Measurements from ENCODE around the gene TPRA1.

TPRA1 gene

GRCh38 chr3:127585163-127585812 lies 5.2 kb downstream of the TPRA1 start:
- DNase-seq (ENCODE audit: insufficient read length, low spot score) (no peak), FAIRE-seq (peak; percentile 20)

GRCh38 chr3:127584734-127585133 lies 5.8 kb downstream of the TPRA1 start:
- no peak for DNase-seq (ENCODE audit: insufficient read length, low spot score)
- no peak for FAIRE-seq
- TF ChIP-seq POLR2AphosphoS5 (IDR thresholded peaks at IDR 0.05; ENCODE audit: low read depth, low read length) = no peak

More at GRCh38 chr3:127585163-127585812, 5.2 kb downstream of the TPRA1 start:
- TF ChIP-seq POLR2A (IDR thresholded peaks at IDR 0.05; ENCODE audit: low read depth, low read length) = no peak

GRCh38 chr3:127580327-127581060 lies 10.0 kb downstream of the TPRA1 start:
- TF ChIP-seq POLR2A (IDR thresholded peaks at IDR 0.05; ENCODE audit: low read depth, low read length) (no peak), PAX5 (IDR thresholded peaks at IDR 0.05; ENCODE audit: insufficient read depth, low read length, severe bottlenecking) (no peak), POLR2AphosphoS5 (IDR thresholded peaks at IDR 0.05; ENCODE audit: low read depth, low read length) (no peak), SPI1 (IDR thresholded peaks at IDR 0.05; ENCODE audit: low read depth, low read length) (no peak), POU2F2 (IDR thresholded peaks at IDR 0.05; ENCODE audit: low read depth, low read length) (no peak), TAF1 (IDR thresholded peaks at IDR 0.05; ENCODE audit: low read depth, low read length) (no peak)
- no peak for DNase-seq (ENCODE audit: insufficient read length, low spot score)
- FAIRE-seq = no peak

- DNase-seq (ENCODE audit: insufficient read length, low spot score) = no peak
- FAIRE-seq = no peak
- TF ChIP-seq POLR2AphosphoS5 (IDR thresholded peaks at IDR 0.05; ENCODE audit: low read depth, low read length) = no peak
- TF ChIP-seq PAX5 (IDR thresholded peaks at IDR 0.05; ENCODE audit: insufficient read depth, low read length, severe bottlenecking) = no peak
- TF ChIP-seq POU2F2 (IDR thresholded peaks at IDR 0.05; ENCODE audit: low read depth, low read length) = no peak
These were observed 11.7 kb downstream of the TPRA1 start for GRCh38 chr3:127578802-127579201.

- no peak for FAIRE-seq
- no peak for TF ChIP-seq POU2F2 (IDR thresholded peaks at IDR 0.05; ENCODE audit: low read depth, low read length)
- TF ChIP-seq PAX5 (IDR thresholded peaks at IDR 0.05; ENCODE audit: insufficient read depth, low read length, severe bottlenecking) = no peak
- TF ChIP-seq SPI1 (IDR thresholded peaks at IDR 0.05; ENCODE audit: low read depth, low read length) = no peak
- no peak for TF ChIP-seq TAF1 (IDR thresholded peaks at IDR 0.05; ENCODE audit: low read depth, low read length)
- TF ChIP-seq POLR2AphosphoS5 (IDR thresholded peaks at IDR 0.05; ENCODE audit: low read depth, low read length) = no peak
- no peak for TF ChIP-seq POLR2A (IDR thresholded peaks at IDR 0.05; ENCODE audit: low read depth, low read length)
- no peak for DNase-seq (ENCODE audit: insufficient read length, low spot score)
These were observed 12.4 kb downstream of the TPRA1 start for GRCh38 chr3:127578168-127578567.

- FAIRE-seq (no peak), DNase-seq (ENCODE audit: insufficient read length, low spot score) (no peak)
- no peak for TF ChIP-seq TAF1 (IDR thresholded peaks at IDR 0.05; ENCODE audit: low read depth, low read length)
- TF ChIP-seq POLR2A (IDR thresholded peaks at IDR 0.05; ENCODE audit: low read depth, low read length) = no peak
- no peak for TF ChIP-seq SPI1 (IDR thresholded peaks at IDR 0.05; ENCODE audit: low read depth, low read length)
- no peak for TF ChIP-seq POLR2AphosphoS5 (IDR thresholded peaks at IDR 0.05; ENCODE audit: low read depth, low read length)
These were observed 13.1 kb downstream of the TPRA1 start for GRCh38 chr3:127577448-127577847.

GRCh38 chr3:127574880-127575878 lies 15.4 kb downstream of the TPRA1 start:
- DNase-seq (ENCODE audit: insufficient read length, low spot score) = peak; percentile 99
- FAIRE-seq = peak; percentile 100
- TF ChIP-seq TAF1 (IDR thresholded peaks at IDR 0.05; ENCODE audit: low read depth, low read length) = no peak
- no peak for TF ChIP-seq PAX5 (IDR thresholded peaks at IDR 0.05; ENCODE audit: insufficient read depth, low read length, severe bottlenecking)
- TF ChIP-seq POLR2A (IDR thresholded peaks at IDR 0.05; ENCODE audit: low read depth, low read length) = no peak
- no peak for TF ChIP-seq SPI1 (IDR thresholded peaks at IDR 0.05; ENCODE audit: low read depth, low read length)
- TF ChIP-seq POU2F2 (IDR thresholded peaks at IDR 0.05; ENCODE audit: low read depth, low read length) = peak; percentile 67; the same call in 1 of the 2 replicates
- TF ChIP-seq POLR2AphosphoS5 (IDR thresholded peaks at IDR 0.05; ENCODE audit: low read depth, low read length) = 0 out of 2 replicates have a peak, but pooled peaks have one; percentile 43

GRCh38 chr3:127573912-127574311 lies 16.6 kb downstream of the TPRA1 start:
- no peak for TF ChIP-seq TAF1 (IDR thresholded peaks at IDR 0.05; ENCODE audit: low read depth, low read length)
- TF ChIP-seq POLR2A (IDR thresholded peaks at IDR 0.05; ENCODE audit: low read depth, low read length) = no peak
- TF ChIP-seq PAX5 (IDR thresholded peaks at IDR 0.05; ENCODE audit: insufficient read depth, low read length, severe bottlenecking) = no peak
- no peak for TF ChIP-seq POU2F2 (IDR thresholded peaks at IDR 0.05; ENCODE audit: low read depth, low read length)
- no peak for TF ChIP-seq SPI1 (IDR thresholded peaks at IDR 0.05; ENCODE audit: low read depth, low read length)
- no peak for TF ChIP-seq POLR2AphosphoS5 (IDR thresholded peaks at IDR 0.05; ENCODE audit: low read depth, low read length)
- no peak for DNase-seq (ENCODE audit: insufficient read length, low spot score)
- no peak for FAIRE-seq

- FAIRE-seq = no peak
- TF ChIP-seq TAF1 (IDR thresholded peaks at IDR 0.05; ENCODE audit: low read depth, low read length) (no peak), PAX5 (IDR thresholded peaks at IDR 0.05; ENCODE audit: insufficient read depth, low read length, severe bottlenecking) (no peak), POLR2AphosphoS5 (IDR thresholded peaks at IDR 0.05; ENCODE audit: low read depth, low read length) (no peak), POU2F2 (IDR thresholded peaks at IDR 0.05; ENCODE audit: low read depth, low read length) (no peak), SPI1 (IDR thresholded peaks at IDR 0.05; ENCODE audit: low read depth, low read length) (no peak), POLR2A (IDR thresholded peaks at IDR 0.05; ENCODE audit: low read depth, low read length) (no peak)
These were observed 17.1 kb downstream of the TPRA1 start for GRCh38 chr3:127573401-127573800.

More at GRCh38 chr3:127573401-127573800, 17.1 kb downstream of the TPRA1 start:
- DNase-seq (ENCODE audit: insufficient read length, low spot score) = no peak

Data from GM12891 (cell line).